ENCODE measurements around the gene ZBTB38. TPM values are rescaled to one million over a fixed set of nuclear protein-coding genes. Genes with fewer than 3 reads are reported as not detected.

ZBTB38 gene
- total RNA-seq, 2 experiments from 2014 or later, result 8.4 to 12.4 TPM

- Histone ChIP-seq H2AFZ (ENCODE audit: low read length) (no peak overlapping the region), H3K4me3 (ENCODE audit: low read depth, low read length, poor library complexity, severe bottlenecking) (no peak overlapping the region), H3K9me3 (ENCODE audit: low read length) (no peaks in the 10 kb centered on the region), H3K9me2 (ENCODE audit: insufficient read depth, low read length) (no peaks in the 10 kb centered on the region), H3K79me2 (ENCODE audit: insufficient read depth, low read depth, low read length) (no peaks in the 10 kb centered on the region), H3K36me3 (ENCODE audit: insufficient read depth, low read length) (no peaks in the 10 kb centered on the region), H3K4me1 (ENCODE audit: insufficient read depth, low read length, poor library complexity, severe bottlenecking) (peaks cover 9% of the 10 kb centered on the region), H3K4me2 (ENCODE audit: low read length) (no peak overlapping the region), H3K27ac (ENCODE audit: low read depth, low read length, poor library complexity, severe bottlenecking) (no peak overlapping the region), H4K20me1 (ENCODE audit: insufficient read depth, low read length) (no peaks in the 10 kb centered on the region)
- intact Hi-C loops (cut with micrococcal nuclease; ENCODE audit: unreplicated experiment), result no loop called here
- POLR2A ChIA-PET, result no interaction called here
- no peak for DNase-seq (ENCODE audit: low spot score)
- no TSS peak for BruUV-seq (replicated peaks)
- TF ChIP-seq EZH2phosphoT487 (IDR thresholded peaks at IDR 0.05; ENCODE audit: borderline replicate concordance, low read depth, low read length), result no peak
- TF ChIP-seq CTCF (conservative IDR thresholded peaks at IDR 0.05; ENCODE audit: low read length), result no peak
- CTCF ChIA-PET (ENCODE audit: unreplicated experiment), result no interaction called here
Measured at GRCh38 chr3:141332416-141332815, 35.9 kb upstream of the ZBTB38 start.

DNA sequence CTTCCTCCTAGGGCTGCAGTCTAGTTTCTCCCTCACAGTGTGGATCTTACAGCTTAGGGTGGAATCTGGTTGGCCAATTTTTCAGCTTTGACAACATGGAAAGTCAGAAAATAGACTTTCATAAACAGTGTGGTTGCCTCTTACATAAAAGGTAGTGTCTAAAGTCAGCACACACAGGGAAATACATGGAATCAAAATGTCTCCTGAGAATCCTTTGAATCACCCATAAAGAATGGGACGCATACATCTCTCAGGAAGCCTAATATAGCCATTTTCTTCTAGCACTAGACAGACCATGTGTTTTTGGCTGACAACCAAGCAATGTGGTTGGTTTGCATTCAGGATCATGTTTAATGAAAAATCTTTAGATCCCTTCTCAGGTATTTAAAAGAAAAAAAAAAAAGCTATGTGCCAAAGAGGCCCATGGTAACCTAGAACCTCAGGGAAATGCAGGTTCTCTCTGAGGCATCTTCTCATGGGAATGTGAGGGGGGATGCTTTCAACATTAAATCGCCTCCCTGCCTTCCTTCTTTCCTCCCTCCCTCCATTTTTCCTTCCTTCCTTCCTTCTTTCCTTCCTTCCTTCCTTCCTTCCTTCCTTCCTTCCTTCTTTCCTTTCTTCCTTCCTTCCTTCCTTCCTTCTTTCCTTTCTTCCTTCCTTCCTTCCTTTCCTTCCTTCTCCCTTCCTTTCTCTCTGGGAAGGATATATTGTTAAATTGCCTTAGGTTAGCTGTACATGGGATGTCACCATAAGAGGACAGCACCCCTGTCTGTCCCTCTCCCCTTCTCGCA, 34.3 kb upstream of the ZBTB38 start:
- no peaks in the 10 kb centered on the region for H3K9me3 ChIP-seq (ENCODE audit: low read length)
- no peak overlapping the region for H3K4me3 ChIP-seq (ENCODE audit: low read depth, low read length, poor library complexity, severe bottlenecking)
- H4K20me1 ChIP-seq (ENCODE audit: insufficient read depth, low read length), result no peaks in the 10 kb centered on the region
- H3K79me2 ChIP-seq (ENCODE audit: insufficient read depth, low read depth, low read length), result no peaks in the 10 kb centered on the region
- ChIA-PET POLR2A (no interaction called here), CTCF (ENCODE audit: unreplicated experiment) (no interaction called here)
- no peak for TF ChIP-seq CTCF (conservative IDR thresholded peaks at IDR 0.05; ENCODE audit: low read length)
- TF ChIP-seq EZH2phosphoT487 (IDR thresholded peaks at IDR 0.05; ENCODE audit: borderline replicate concordance, low read depth, low read length), result no peak
- H3K4me2 ChIP-seq (ENCODE audit: low read length), result no peak overlapping the region
- BruUV-seq (replicated peaks), result no TSS peak
- H3K4me1 ChIP-seq (ENCODE audit: insufficient read depth, low read length, poor library complexity, severe bottlenecking), result peaks cover 13% of the 10 kb centered on the region
- H3K9me2 ChIP-seq (ENCODE audit: insufficient read depth, low read length), result no peaks in the 10 kb centered on the region
- H3K36me3 ChIP-seq (ENCODE audit: insufficient read depth, low read length), result no peaks in the 10 kb centered on the region
- DNase-seq (ENCODE audit: low spot score), result no peak
- no peak overlapping the region for H2AFZ ChIP-seq (ENCODE audit: low read length)
- no peak overlapping the region for H3K27ac ChIP-seq (ENCODE audit: low read depth, low read length, poor library complexity, severe bottlenecking)
- intact Hi-C loops (cut with micrococcal nuclease; ENCODE audit: unreplicated experiment), result no loop called here

GRCh38 chr3:141334627-141335250, 33.6 kb upstream of the ZBTB38 start:
- ChIA-PET POLR2A (no interaction called here), CTCF (ENCODE audit: unreplicated experiment) (no interaction called here)
- intact Hi-C loops (cut with micrococcal nuclease; ENCODE audit: unreplicated experiment), result no loop called here
- H2AFZ ChIP-seq (ENCODE audit: low read length), result no peak overlapping the region
- no peaks in the 10 kb centered on the region for H3K79me2 ChIP-seq (ENCODE audit: insufficient read depth, low read depth, low read length)
- no peaks in the 10 kb centered on the region for H3K36me3 ChIP-seq (ENCODE audit: insufficient read depth, low read length)
- no peak for TF ChIP-seq CTCF (conservative IDR thresholded peaks at IDR 0.05; ENCODE audit: low read length)
- TF ChIP-seq EZH2phosphoT487 (IDR thresholded peaks at IDR 0.05; ENCODE audit: borderline replicate concordance, low read depth, low read length), result no peak
- no peak overlapping the region for H3K27ac ChIP-seq (ENCODE audit: low read depth, low read length, poor library complexity, severe bottlenecking)
- no peak overlapping the region for H3K4me3 ChIP-seq (ENCODE audit: low read depth, low read length, poor library complexity, severe bottlenecking)
- no TSS peak for BruUV-seq (replicated peaks)
- H3K9me2 ChIP-seq (ENCODE audit: insufficient read depth, low read length), result no peaks in the 10 kb centered on the region
- no peak overlapping the region for H3K4me2 ChIP-seq (ENCODE audit: low read length)
- H3K4me1 ChIP-seq (ENCODE audit: insufficient read depth, low read length, poor library complexity, severe bottlenecking), result peaks cover 13% of the 10 kb centered on the region
- H3K9me3 ChIP-seq (ENCODE audit: low read length), result no peaks in the 10 kb centered on the region
- no peaks in the 10 kb centered on the region for H4K20me1 ChIP-seq (ENCODE audit: insufficient read depth, low read length)
- no peak for DNase-seq (ENCODE audit: low spot score)

Measured in OCI-LY7 (cell line).